GM12874 (cell line): ENCODE data around the gene KIF18B.

Experiments
- CTCF ChIP-seq: IDR thresholded peaks from 2 replicates; pipeline ENCODE4 v1.5.1; 2011; ENCODE audit warnings: low read depth, mild to moderate bottlenecking, control low read depth, low read length, moderate library complexity; ENCODE audit not compliant: insufficient read depth

Gene KIF18B

GRCh38 chr17:44967907-44968224, 20.3 kb upstream of the KIF18B start:
- TF ChIP-seq CTCF: no peak

GRCh38 chr17:44967026-44967906, 19.7 kb upstream of the KIF18B start:
- TF ChIP-seq CTCF: no peak

DNA sequence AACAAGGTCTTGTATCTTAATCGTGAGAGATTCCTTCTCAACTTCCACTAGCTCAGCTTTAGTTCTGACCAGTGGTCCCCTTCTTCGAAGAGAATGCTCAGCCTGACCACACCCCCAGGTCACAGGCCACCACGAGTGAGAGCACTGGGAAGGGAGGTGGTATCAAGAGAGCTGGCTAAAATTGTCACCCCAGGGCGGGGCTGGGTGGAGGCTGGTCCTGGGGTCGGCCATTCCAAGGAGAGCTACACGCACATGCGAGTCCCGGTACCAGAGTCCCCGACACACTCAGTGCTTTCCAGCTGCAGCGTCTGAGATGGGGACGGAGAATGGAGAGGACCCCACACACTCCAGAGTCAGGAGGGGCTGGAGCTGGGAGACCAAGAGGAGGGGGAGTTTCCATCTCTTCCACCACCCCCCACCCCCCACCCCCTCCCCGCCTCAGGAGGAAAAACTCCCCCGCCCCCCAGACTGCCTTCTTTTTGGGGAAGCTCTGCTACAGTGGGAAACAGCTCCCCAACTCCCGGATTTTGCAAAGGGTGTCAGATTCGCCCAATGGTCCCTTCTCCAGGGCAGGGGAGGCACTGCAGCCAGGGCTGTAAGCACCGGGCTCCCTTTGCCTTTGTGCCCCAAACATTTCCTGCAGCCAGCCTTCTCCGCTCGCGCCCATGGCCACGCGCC, 18.9 kb upstream of the KIF18B start:
- TF ChIP-seq CTCF: no peak

GRCh38 chr17:44965481-44966234, 18.1 kb upstream of the KIF18B start:
- TF ChIP-seq CTCF: no peak

- TF ChIP-seq CTCF: no peak
Observed at GRCh38 chr17:44961921-44962350, 14.4 kb upstream of the KIF18B start.

DNA sequence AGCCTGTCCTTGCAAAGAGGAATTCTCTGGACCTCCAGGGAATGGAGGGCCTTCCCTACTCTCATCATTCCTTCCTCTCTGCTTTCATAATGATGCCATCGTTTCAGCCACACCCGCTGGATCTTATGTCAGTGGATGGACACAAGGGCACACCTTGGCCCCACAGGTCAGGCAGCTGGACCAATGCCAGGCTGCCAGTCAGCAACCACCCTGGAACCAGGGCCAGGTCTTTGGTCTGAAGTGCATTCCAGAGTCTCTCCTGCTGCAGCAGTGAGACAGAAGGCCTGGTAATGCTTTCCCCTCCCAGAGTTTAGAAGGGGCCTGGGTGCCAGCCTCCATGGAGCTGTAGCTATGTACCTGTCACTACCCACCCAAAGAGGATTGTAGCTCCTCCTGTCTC, 13.1 kb upstream of the KIF18B start:
- no peak for TF ChIP-seq CTCF

DNA sequence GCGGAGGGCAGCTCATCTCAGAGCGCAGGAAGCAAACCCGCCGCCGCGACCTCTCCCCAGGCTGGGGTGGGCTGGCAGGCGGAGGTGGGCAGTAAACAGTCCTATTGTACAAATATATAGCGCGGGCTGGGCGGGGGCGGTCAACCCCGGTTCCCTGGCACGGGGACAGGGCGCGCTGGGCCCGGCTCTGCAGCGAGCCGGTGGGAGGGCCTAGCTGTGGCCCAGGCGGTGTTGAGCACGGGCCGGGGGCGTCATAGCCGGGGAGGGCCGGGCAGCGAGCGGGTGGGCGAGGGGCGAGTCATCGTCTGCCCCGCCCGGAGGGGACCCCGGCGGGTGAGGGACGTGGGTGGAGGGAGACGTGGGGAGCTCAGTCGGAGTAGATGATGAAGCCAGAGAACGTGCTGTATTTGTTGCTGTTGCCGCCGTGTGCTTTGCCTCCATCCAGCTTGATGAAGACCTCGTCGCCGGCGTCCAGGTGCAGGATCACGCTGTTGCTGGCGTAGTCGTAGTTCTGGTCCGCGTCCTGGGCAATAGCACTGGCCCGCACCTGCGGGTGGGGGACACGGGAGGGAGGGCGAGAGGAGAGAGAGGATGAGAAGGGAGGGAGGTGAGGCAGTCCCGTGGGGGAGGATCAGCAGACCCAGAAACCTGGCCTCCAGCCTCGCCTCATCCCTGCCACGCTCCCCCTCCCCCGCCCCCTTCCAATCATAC, 12.4 kb upstream of the KIF18B start:
- no peak for TF ChIP-seq CTCF
